Measurements from ENCODE around the gene RPRD1A. TPM values are rescaled to one million over a fixed set of nuclear protein-coding genes. Genes with fewer than 3 reads are reported as not detected.

Gene RPRD1A
- total and polyA plus RNA-seq, 9 of the 15 experiments (the other 6 are each of a cell fraction or from before 2014, with no cell fraction given), result 30.2 to 142 (median 66.0) TPM

GRCh38 chr18:36035253-36035652, 32.1 kb downstream of the RPRD1A start:
- Histone ChIP-seq H3K36me3 (ENCODE audit: control insufficient read depth, insufficient read depth, low read length) (peaks cover 57% of the 10 kb centered on the region; the same call in 2 of the 3 replicates), H3K4me1 (replicated peaks in 1 of 2; ENCODE audit: control insufficient read depth in 2 of 2, insufficient read depth in 2 of 2, low read length in 2 of 2) (no peaks in the 10 kb centered on the region), H3K4me2 (ENCODE audit: insufficient read depth, low read length) (no peak overlapping the region), H3K9me1 (ENCODE audit: control insufficient read depth, insufficient read depth, low read length) (no peaks in the 10 kb centered on the region), H3K79me2 (ENCODE audit: control insufficient read depth, insufficient read depth, low read length) (peaks cover 81% of the 10 kb centered on the region), H3K9ac (ENCODE audit: insufficient read depth in 1 of 2, low read depth in 2 of 2, low read length in 2 of 2) (no peak overlapping the region), H3K27me3 (ENCODE audit: control insufficient read depth in 2 of 2, insufficient read depth in 2 of 2, low read length in 2 of 2) (no peaks in the 10 kb centered on the region), H4K20me1 (replicated peaks; ENCODE audit: control insufficient read depth, insufficient read depth, low read length) (no peaks in the 10 kb centered on the region), H3K9me3 (replicated peaks; ENCODE audit: control insufficient read depth, insufficient read depth, low read depth, low read length) (peaks cover 20% of the 10 kb centered on the region), H2AFZ (ENCODE audit: low read depth, low read length) (no peak overlapping the region), H3K4me3 (no peak overlapping the region), H3K27ac (ENCODE audit: extremely low read depth, low read depth, low read length) (no peak overlapping the region)
- intact Hi-C loops (cut with micrococcal nuclease), result no loop called here
- in situ Hi-C loops (cut with MboI), result no loop called here
- ATAC-seq (no peak), FAIRE-seq (no peak), DNase-seq (ENCODE audit: extremely low read depth in 1 of 4, low spot score in 3 of 4) (no peak)
- TF ChIP-seq FOXA3 (CRISPR knock-in tag; conservative IDR thresholded peaks at IDR 0.05 in 1 of 2, IDR thresholded peaks at IDR 0.05 in 1 of 2), result peak in 1 of 2 experiments; percentile 78; a peak in 2 of 4 replicates
- TF ChIP-seq CAMTA2 (CRISPR knock-in tag; conservative IDR thresholded peaks at IDR 0.05), result no peak
- 0 out of 2 replicates have a peak, but pooled peaks have one; percentile 20 for TF ChIP-seq TAL1 (IDR thresholded peaks at IDR 0.05)
- peak; percentile 42; the same call in 1 of the 2 replicates for TF ChIP-seq CBFA2T3 (IDR thresholded peaks at IDR 0.05)
- TF ChIP-seq KDM1A (IDR thresholded peaks at IDR 0.05), result peak; percentile 31 to 38; a peak in 1 of 4 replicates
- no TSS peak for BruUV-seq (replicated peaks)
- CTCF ChIA-PET (ENCODE audit: low intra/inter-chr PET ratio), result no interaction called here
- POLR2A ChIA-PET, result no interaction called here

DNA sequence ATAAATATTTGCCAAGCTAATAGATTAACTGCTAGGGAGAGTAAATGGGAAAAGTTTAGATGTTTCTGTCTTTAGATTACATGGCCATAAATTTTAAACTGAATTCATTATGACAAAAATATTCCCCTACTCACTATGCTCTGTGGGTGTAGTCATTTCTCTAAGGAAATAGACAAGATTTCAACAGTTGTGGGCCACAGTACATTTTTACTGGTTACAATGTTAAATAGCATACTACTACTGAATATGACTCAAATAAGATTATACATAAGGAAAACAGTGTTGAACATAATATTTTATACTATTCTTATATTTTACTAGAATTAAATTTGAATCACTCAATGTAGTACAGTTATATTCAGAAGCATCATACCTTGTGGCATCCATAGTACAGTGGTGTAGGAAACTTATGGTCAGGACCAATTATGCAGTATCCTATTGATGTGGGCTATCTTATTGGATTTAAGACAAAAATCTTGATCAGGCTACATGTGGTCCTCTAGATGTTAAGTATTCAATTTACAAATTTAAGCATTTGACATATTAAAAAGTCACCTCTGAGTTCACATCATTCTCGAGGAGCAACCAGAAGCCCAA, 33.0 kb downstream of the RPRD1A start:
- FAIRE-seq, result no peak
- no peaks in the 10 kb centered on the region for H3K4me1 ChIP-seq (replicated peaks in 1 of 2; ENCODE audit: control insufficient read depth in 2 of 2, insufficient read depth in 2 of 2, low read length in 2 of 2)
- no peaks in the 10 kb centered on the region for H3K27me3 ChIP-seq (ENCODE audit: control insufficient read depth in 2 of 2, insufficient read depth in 2 of 2, low read length in 2 of 2)
- BruUV-seq (replicated peaks), result TSS peak; percentile 16
- DNase-seq (ENCODE audit: extremely low read depth in 1 of 4, low spot score in 3 of 4), result no peak
- in situ Hi-C loops (cut with MboI) (no loop called here), intact Hi-C loops (cut with micrococcal nuclease) (no loop called here)
- no peaks in the 10 kb centered on the region for H3K9me1 ChIP-seq (ENCODE audit: control insufficient read depth, insufficient read depth, low read length)
- peak; percentile 14; the same call in 1 of the 3 replicates for ATAC-seq
- H2AFZ ChIP-seq (ENCODE audit: low read depth, low read length), result no peak overlapping the region
- H3K9ac ChIP-seq (ENCODE audit: insufficient read depth in 1 of 2, low read depth in 2 of 2, low read length in 2 of 2), result no peak overlapping the region
- H3K27ac ChIP-seq (ENCODE audit: extremely low read depth, low read depth, low read length), result no peak overlapping the region
- H3K9me3 ChIP-seq (replicated peaks; ENCODE audit: control insufficient read depth, insufficient read depth, low read depth, low read length), result peaks cover 15% of the 10 kb centered on the region
- no peaks in the 10 kb centered on the region for H4K20me1 ChIP-seq (replicated peaks; ENCODE audit: control insufficient read depth, insufficient read depth, low read length)
- ChIA-PET CTCF (ENCODE audit: low intra/inter-chr PET ratio) (no interaction called here), POLR2A (interaction anchor here (1.9 kb wide), 1 partner anchor 30 kb away, joined by 8 read pairs; no protein-coding TSS in a partner anchor)
- no peak overlapping the region for H3K4me3 ChIP-seq
- H3K79me2 ChIP-seq (ENCODE audit: control insufficient read depth, insufficient read depth, low read length), result peaks cover 73% of the 10 kb centered on the region
- H3K36me3 ChIP-seq (ENCODE audit: control insufficient read depth, insufficient read depth, low read length), result peaks cover 57% of the 10 kb centered on the region; the same call in 2 of the 3 replicates
- WGBS (ENCODE audit: insufficient coverage, low coverage, missing lambda C conversion rate), result 81% methylated on average over 1 of the region's 1 CpG
- no peak overlapping the region for H3K4me2 ChIP-seq (ENCODE audit: insufficient read depth, low read length)
- TF ChIP-seq RBFOX2 (IDR thresholded peaks at IDR 0.05; ENCODE audit: low read depth, low read length), result no peak
- TF ChIP-seq CBX5 (IDR thresholded peaks at IDR 0.05; ENCODE audit: borderline replicate concordance, low read depth), result no peak
- TF ChIP-seq, protein P1, sequence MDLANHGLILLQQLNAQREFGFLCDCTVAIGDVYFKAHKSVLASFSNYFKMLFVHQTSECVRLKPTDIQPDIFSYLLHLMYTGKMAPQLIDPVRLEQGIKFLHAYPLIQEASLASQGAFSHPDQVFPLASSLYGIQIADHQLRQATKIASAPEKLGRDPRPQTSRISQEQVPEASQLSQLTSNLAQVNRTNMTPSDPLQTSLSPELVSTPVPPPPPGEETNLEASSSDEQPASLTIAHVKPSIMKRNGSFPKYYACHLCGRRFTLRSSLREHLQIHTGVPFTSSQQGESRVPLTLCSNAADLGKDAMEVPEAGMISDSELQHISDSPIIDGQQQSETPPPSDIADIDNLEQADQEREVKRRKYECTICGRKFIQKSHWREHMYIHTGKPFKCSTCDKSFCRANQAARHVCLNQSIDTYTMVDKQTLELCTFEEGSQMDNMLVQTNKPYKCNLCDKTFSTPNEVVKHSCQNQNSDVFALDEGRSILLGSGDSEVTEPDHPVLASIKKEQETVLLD (IDR thresholded peaks at IDR 0.05), result no peak
- TF ChIP-seq, protein P2, sequence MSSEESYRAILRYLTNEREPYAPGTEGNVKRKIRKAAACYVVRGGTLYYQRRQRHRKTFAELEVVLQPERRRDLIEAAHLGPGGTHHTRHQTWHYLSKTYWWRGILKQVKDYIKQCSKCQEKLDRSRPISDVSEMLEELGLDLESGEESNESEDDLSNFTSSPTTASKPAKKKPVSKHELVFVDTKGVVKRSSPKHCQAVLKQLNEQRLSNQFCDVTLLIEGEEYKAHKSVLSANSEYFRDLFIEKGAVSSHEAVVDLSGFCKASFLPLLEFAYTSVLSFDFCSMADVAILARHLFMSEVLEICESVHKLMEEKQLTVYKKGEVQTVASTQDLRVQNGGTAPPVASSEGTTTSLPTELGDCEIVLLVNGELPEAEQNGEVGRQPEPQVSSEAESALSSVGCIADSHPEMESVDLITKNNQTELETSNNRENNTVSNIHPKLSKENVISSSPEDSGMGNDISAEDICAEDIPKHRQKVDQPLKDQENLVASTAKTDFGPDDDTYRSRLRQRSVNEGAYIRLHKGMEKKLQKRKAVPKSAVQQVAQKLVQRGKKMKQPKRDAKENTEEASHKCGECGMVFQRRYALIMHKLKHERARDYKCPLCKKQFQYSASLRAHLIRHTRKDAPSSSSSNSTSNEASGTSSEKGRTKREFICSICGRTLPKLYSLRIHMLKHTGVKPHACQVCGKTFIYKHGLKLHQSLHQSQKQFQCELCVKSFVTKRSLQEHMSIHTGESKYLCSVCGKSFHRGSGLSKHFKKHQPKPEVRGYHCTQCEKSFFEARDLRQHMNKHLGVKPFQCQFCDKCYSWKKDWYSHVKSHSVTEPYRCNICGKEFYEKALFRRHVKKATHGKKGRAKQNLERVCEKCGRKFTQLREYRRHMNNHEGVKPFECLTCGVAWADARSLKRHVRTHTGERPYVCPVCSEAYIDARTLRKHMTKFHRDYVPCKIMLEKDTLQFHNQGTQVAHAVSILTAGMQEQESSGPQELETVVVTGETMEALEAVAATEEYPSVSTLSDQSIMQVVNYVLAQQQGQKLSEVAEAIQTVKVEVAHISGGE (CRISPR knock-in tag; IDR thresholded peaks at IDR 0.05), result no peak
- TF ChIP-seq PML (IDR thresholded peaks at IDR 0.05; ENCODE audit: low read length), result no peak
- no peak for TF ChIP-seq ZNF695 (CRISPR knock-in tag; IDR thresholded peaks at IDR 0.05)
- no peak for TF ChIP-seq ZNF146 (CRISPR knock-in tag; IDR thresholded peaks at IDR 0.05; ENCODE audit: unreplicated experiment)
